Naive thymus-derived CD4-positive, alpha-beta T cell (primary cell): Measurements from ENCODE around the gene SNAPC1. TPM values are rescaled to one million over a fixed set of nuclear protein-coding genes. Genes with fewer than 3 reads are reported as not detected.

Experiments used
- ATAC-seq: fragments of 150-1000 bp; cut with Tn5 transposase; 2 replicates; pipeline ENCODE4 v1.10.0; 2021; ENCODE audit warnings: mild to moderate bottlenecking, moderate library complexity
- CTCF ChIA-PET: fragments of 350-600 bp; sonication (Branson Sonifier 250); formaldehyde crosslinking; loops from one replicate; lab custom pipeline; 2021; ENCODE audit warnings: antibody characterized with exemption; lab: Charles Lee
- POLR2A ChIA-PET: fragments of 350-600 bp; sonication (Branson Sonifier 250); formaldehyde crosslinking; loops from one replicate; lab custom pipeline; 2021; ENCODE audit warnings: antibody characterized with exemption, inconsistent platforms; lab: Charles Lee
- DNase-seq, 9 donors: peaks; one replicate each; pipeline versions ENCODE4 v3.0.0 to v3.0.0-alpha.2; 2020 to 2022; ENCODE audit warnings: mixed read lengths in 1 of 9
- H3K27ac ChIP-seq: one replicate; pipeline ENCODE4 v1.7.0; 2013; ENCODE audit warnings: mild to moderate bottlenecking, low read depth, low read length, moderate library complexity
- H3K27me3 ChIP-seq, 2 donors: one replicate each; pipeline ENCODE4 v1.7.0; 2013; ENCODE audit warnings: low read length in 2 of 2, mild to moderate bottlenecking in 2 of 2, moderate library complexity in 2 of 2; ENCODE audit not compliant: control insufficient read depth in 2 of 2, insufficient read depth in 2 of 2
- H3K36me3 ChIP-seq, 3 experiments: 1 replicate in 2 of 3; 2 replicates in 1 of 3; pipeline ENCODE4 v1.7.0; 2013; ENCODE audit warnings: low read length in 3 of 3, mild to moderate bottlenecking in 3 of 3, moderate library complexity in 1 of 3; ENCODE audit not compliant: insufficient read depth in 3 of 3, control insufficient read depth in 2 of 3
- H3K4me1 ChIP-seq, 2 donors: one replicate each; pipeline ENCODE4 v1.7.0; 2013; ENCODE audit warnings: low read length in 2 of 2, mild to moderate bottlenecking in 2 of 2, moderate library complexity in 1 of 2; ENCODE audit not compliant: control insufficient read depth in 2 of 2, insufficient read depth in 2 of 2
- H3K4me3 ChIP-seq: 2 replicates; pipeline ENCODE4 v1.7.0; 2013; ENCODE audit warnings: mild to moderate bottlenecking, low read length
- H3K9me3 ChIP-seq, 3 experiments: 1 replicate in 2 of 3; 2 replicates in 1 of 3; pipeline ENCODE4 v1.7.0; 2013; ENCODE audit warnings: low read length in 3 of 3; ENCODE audit not compliant: control insufficient read depth in 2 of 3
- H3K27ac Mint-ChIP-seq, 9 donors: one replicate each; pipeline ENCODE4 v1.8.0; 2020 to 2022; ENCODE audit warnings: mixed read lengths in 9 of 9, mild to moderate bottlenecking in 8 of 9, moderate library complexity in 5 of 9, inconsistent platforms in 2 of 9
- H3K27me3 Mint-ChIP-seq, 5 donors: one replicate each; pipeline ENCODE4 v1.8.0; 2021 to 2022; ENCODE audit warnings: mixed read lengths in 5 of 5, mild to moderate bottlenecking in 1 of 5
- H3K36me3 Mint-ChIP-seq, 5 donors: one replicate each; pipeline ENCODE4 v1.8.0; 2020 to 2022; ENCODE audit warnings: mixed read lengths in 5 of 5, mild to moderate bottlenecking in 3 of 5, inconsistent platforms in 1 of 5
- H3K4me1 Mint-ChIP-seq, 7 donors: one replicate each; pipeline ENCODE4 v1.8.0; 2020 to 2022; ENCODE audit warnings: mixed read lengths in 7 of 7, mild to moderate bottlenecking in 3 of 7, inconsistent platforms in 1 of 7
- H3K4me3 Mint-ChIP-seq, 10 donors: one replicate each; pipeline ENCODE4 v1.8.0; 2020 to 2022; ENCODE audit warnings: mild to moderate bottlenecking in 10 of 10, mixed read lengths in 10 of 10, moderate library complexity in 6 of 10, inconsistent platforms in 2 of 10
- H3K9me3 Mint-ChIP-seq, 11 donors: one replicate each; pipeline ENCODE4 v1.8.0; 2020 to 2022; ENCODE audit warnings: mixed read lengths in 11 of 11, mild to moderate bottlenecking in 4 of 11, inconsistent platforms in 1 of 11, moderate library complexity in 1 of 11
- intact Hi-C, 2 donors: fragments of 100-400 bp; cut with micrococcal nuclease; formaldehyde crosslinking; loops; one replicate each; pipeline ENCODE4 v1.15.1; 2023
- polyA plus RNA-seq, 2 donors: library from polyadenylated mRNA; unstranded; fragments of 300-500 nt; fragmentation: Illumina TruSeq; gene quantifications; one replicate each; pipeline ENCODE4 v1.2.3, GENCODE V29; 2021
- total RNA-seq, 6 experiments: library from RNA in 5 of 6; stranded (reverse) in 5 of 6; gene quantifications; 1 replicate in 5 of 6; 2 replicates in 1 of 6; pipeline ENCODE4 v1.2.3 and lab custom pipeline; 2021 to 2026

The SNAPC1 gene
- total RNA-seq = 1 to 10 TPM; 3.5 to 8.7 (median 5.1) TPM
- polyA plus RNA-seq = 1 to 10 TPM; 6.3 to 6.5 TPM
- total RNA-seq (lab: John Stamatoyannopoulos, UW) = 16.0 reads per million, percentile 45 among the genes with 10 or more reads in this experiment

DNA sequence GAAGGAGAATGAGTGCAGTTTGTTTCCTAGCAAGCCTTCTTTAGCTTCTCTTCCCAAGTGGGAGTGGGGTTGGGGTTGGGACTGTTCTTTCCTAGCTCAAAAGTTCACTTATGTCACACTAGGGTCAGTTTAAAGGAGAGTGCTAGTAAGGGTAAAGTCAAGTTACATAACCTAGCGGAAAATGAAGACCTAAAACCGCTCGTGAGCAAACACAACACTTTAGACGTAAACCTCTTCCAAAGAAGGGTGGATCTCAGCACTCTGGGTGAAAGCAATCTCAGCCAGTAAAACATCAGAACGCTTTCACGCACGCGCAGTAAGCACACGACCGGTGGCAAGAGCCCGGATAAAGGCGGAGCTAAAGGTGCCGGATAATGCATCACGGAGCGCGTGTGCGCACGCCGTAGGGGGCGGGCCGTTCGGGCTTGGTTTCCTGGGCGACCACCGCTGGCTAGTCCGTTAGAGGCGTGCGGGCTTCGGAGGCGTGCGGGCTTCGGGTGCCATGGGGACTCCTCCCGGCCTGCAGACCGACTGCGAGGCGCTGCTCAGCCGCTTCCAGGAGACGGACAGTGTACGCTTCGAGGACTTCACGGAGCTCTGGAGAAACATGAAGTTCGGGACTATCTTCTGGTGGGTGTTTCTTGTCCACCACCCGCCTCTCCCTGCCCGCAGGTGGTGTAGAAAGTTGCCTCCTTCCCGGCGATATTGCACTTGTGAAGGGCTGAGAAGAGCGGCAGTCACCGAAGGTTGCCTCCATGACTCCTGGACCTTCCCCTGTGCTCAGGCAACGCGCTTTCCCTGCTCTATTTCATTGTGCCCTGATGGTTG is at the start of gene SNAPC1:
SNAPC1 (plus strand) TSS at position 462 of the 828 bp plus-strand sequence; CDS start at position 503, 41 bp downstream.
- Histone ChIP-seq H3K36me3 (peaks cover 0 to 4% (median 0%) of the 10 kb centered on the region in 3 experiments), H3K4me3 (peak within 1 kb of the TSS; percentile 94), H3K4me1 (peaks cover 13 to 17% of the 10 kb centered on the region in 2 donors), H3K27ac (peak within 1 kb of the TSS; percentile 95), H3K9me3 (no peaks in the 10 kb centered on the region), H3K27me3 (no peaks in the 10 kb centered on the region)
- Mint-ChIP-seq H3K36me3 (peaks cover 0 to 12% (median 0%) of the 10 kb centered on the region in 5 donors), H3K27me3 (peaks cover 0 to 4% (median 0%) of the 10 kb centered on the region in 5 donors), H3K4me3 (peak within 1 kb of the TSS; percentile 96 to 100 (median 98)), H3K27ac (peak within 1 kb of the TSS; percentile 98 to 100 (median 99)), H3K9me3 (peaks cover 0 to 5% (median 0%) of the 10 kb centered on the region in 11 donors), H3K4me1 (peaks cover 27 to 62% (median 53%) of the 10 kb centered on the region in 7 donors)
- DNase-seq = peak; percentile 92 to 98 (median 96)
- ChIA-PET CTCF (interaction anchor here (0.6 to 2.2 kb wide), 5 partner anchors 8 to 192 kb away, joined by 3 to 12 read pairs (median 5); no protein-coding TSS in a partner anchor), POLR2A (interaction anchor here (0.6 to 3.4 kb wide), 23 partner anchors 9 to 782 kb away, joined by 3 to 30 read pairs (median 4); partner anchors contain the start of genes SLC38A6 and TRMT5)
- intact Hi-C loops = loop anchor here (1.0 to 5.0 kb wide), 11 partner anchors 11 to 1671 kb away; partner anchors contain the start of genes HIF1A (in 2 of the 2), PPM1A (in 2 of the 2), PCNX4 (in 1 of the 2) and PRKCH (in 1 of the 2)
- ATAC-seq = peak; percentile 97

GRCh38 chr14:61713724-61714437 is 48.3 kb upstream of the SNAPC1 start:
- POLR2A ChIA-PET = interaction anchor here (1.1 to 2.0 kb wide), 2 partner anchors 8 to 15 kb away, joined by 4 to 9 read pairs; no protein-coding TSS in a partner anchor
- H3K27me3 ChIP-seq = no peaks in the 10 kb centered on the region
- ATAC-seq (no peak), DNase-seq (no peak)
- no peak overlapping the region for H3K4me3 ChIP-seq
- Mint-ChIP-seq H3K4me3 (peak overlapping the region in 4 of 10 donors; percentile 11 to 56 (median 30)), H3K27ac (peak overlapping the region in 7 of 9 donors; percentile 13 to 81 (median 62)), H3K4me1 (peaks cover 45 to 100% (median 91%) of the 10 kb centered on the region in 7 donors), H3K9me3 (peaks cover 0 to 1% (median 0%) of the 10 kb centered on the region in 11 donors), H3K36me3 (peaks cover 0 to 2% (median 0%) of the 10 kb centered on the region in 5 donors), H3K27me3 (no peaks in the 10 kb centered on the region)
- H3K27ac ChIP-seq = no peak overlapping the region
- H3K36me3 ChIP-seq = no peaks in the 10 kb centered on the region
- intact Hi-C loops = no loop called here
- CTCF ChIA-PET = interaction anchor here (0.7 to 1.0 kb wide), 3 partner anchors 28 to 242 kb away, joined by 3 to 4 read pairs (median 3); no protein-coding TSS in a partner anchor
- no peaks in the 10 kb centered on the region for H3K9me3 ChIP-seq
- peaks cover 32 to 65% of the 10 kb centered on the region in 2 donors for H3K4me1 ChIP-seq

- Histone ChIP-seq H3K27me3 (no peaks in the 10 kb centered on the region), H3K9me3 (no peaks in the 10 kb centered on the region), H3K27ac (no peak overlapping the region), H3K36me3 (peaks cover 0 to 2% (median 0%) of the 10 kb centered on the region in 3 experiments), H3K4me1 (peaks cover 27 to 53% of the 10 kb centered on the region in 2 donors), H3K4me3 (no peak overlapping the region)
- H3K27ac Mint-ChIP-seq = peak overlapping the region; percentile 7 to 78 (median 59)
- ChIA-PET CTCF (interaction anchor here (1.2 to 2.2 kb wide), 2 partner anchors 12 to 212 kb away, joined by 3 to 7 read pairs; no protein-coding TSS in a partner anchor), POLR2A (interaction anchor here (1.3 kb wide), 1 partner anchor 241 kb away, joined by 3 read pairs; no protein-coding TSS in a partner anchor)
- peaks cover 0 to 5% (median 0%) of the 10 kb centered on the region in 5 donors for H3K36me3 Mint-ChIP-seq
- intact Hi-C loops = loop anchor here in 1 of 2 donors (1.0 to 5.0 kb wide), 2 partner anchors 19 to 150 kb away; no protein-coding TSS in a partner anchor
- peak overlapping the region in 5 of 10 donors; percentile 18 to 50 (median 26) for H3K4me3 Mint-ChIP-seq
- DNase-seq = no peak
- peaks cover 42 to 98% (median 92%) of the 10 kb centered on the region in 7 donors for H3K4me1 Mint-ChIP-seq
- no peak for ATAC-seq
- no peaks in the 10 kb centered on the region for H3K9me3 Mint-ChIP-seq
- no peaks in the 10 kb centered on the region for H3K27me3 Mint-ChIP-seq
Measured at GRCh38 chr14:61716956-61717355, 45.3 kb upstream of the SNAPC1 start.

DNA sequence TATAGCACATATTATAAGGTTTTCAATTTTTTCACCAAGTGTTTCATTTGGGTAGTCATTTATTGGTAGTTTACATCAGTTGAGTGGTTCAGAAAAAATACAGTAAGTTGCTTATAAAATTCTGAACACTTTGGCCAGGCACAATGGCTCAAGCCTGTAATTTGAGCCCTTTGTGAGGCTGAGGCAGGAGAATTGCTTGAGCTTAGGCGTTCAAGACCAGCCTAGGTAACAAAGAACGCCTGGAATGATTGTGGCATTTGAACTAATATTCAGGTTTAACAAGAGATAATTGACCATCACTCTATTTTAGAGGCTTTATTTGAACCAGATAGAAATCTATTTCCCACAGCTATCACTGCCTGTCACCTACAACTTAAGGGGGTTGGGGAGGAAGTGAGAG is 44.2 kb upstream of the SNAPC1 start:
- intact Hi-C loops = loop anchor here in 1 of 2 donors (2.0 to 5.0 kb wide), 2 partner anchors 47 to 151 kb away; no protein-coding TSS in a partner anchor
- Mint-ChIP-seq H3K4me3 (peak overlapping the region in 5 of 10 donors; percentile 23 to 74 (median 63)), H3K27me3 (no peaks in the 10 kb centered on the region), H3K4me1 (peaks cover 32 to 94% (median 85%) of the 10 kb centered on the region in 7 donors), H3K36me3 (peaks cover 0 to 9% (median under 1%) of the 10 kb centered on the region in 5 donors), H3K27ac (peak overlapping the region in 7 of 9 donors; percentile 34 to 82 (median 75)), H3K9me3 (no peaks in the 10 kb centered on the region)
- ChIA-PET POLR2A (interaction anchor here (0.9 to 4.1 kb wide), 3 partner anchors 18 to 242 kb away, joined by 3 to 14 read pairs (median 3); no protein-coding TSS in a partner anchor), CTCF (interaction anchor here (1.2 to 2.2 kb wide), 2 partner anchors 11 to 213 kb away, joined by 3 to 7 read pairs; no protein-coding TSS in a partner anchor)
- DNase-seq (no peak), ATAC-seq (no peak)
- Histone ChIP-seq H3K9me3 (no peaks in the 10 kb centered on the region), H3K27ac (peak overlapping the region; percentile 56), H3K27me3 (no peaks in the 10 kb centered on the region), H3K36me3 (peaks cover 0 to 9% (median 2%) of the 10 kb centered on the region in 3 experiments), H3K4me1 (peaks cover 23 to 44% of the 10 kb centered on the region in 2 donors), H3K4me3 (no peak overlapping the region)

- Histone ChIP-seq H3K4me3 (peak overlapping the region; percentile 6), H3K36me3 (peaks cover 0 to 9% (median 8%) of the 10 kb centered on the region in 3 experiments), H3K9me3 (no peaks in the 10 kb centered on the region), H3K4me1 (peaks cover 23 to 35% of the 10 kb centered on the region in 2 donors), H3K27ac (peak overlapping the region; percentile 56), H3K27me3 (no peaks in the 10 kb centered on the region)
- peak overlapping the region; percentile 28 to 90 (median 80) for H3K27ac Mint-ChIP-seq
- DNase-seq (peak in 7 of 9 donors; percentile 16 to 61 (median 36)), ATAC-seq (peak; percentile 85)
- H3K27me3 Mint-ChIP-seq = no peaks in the 10 kb centered on the region
- H3K4me3 Mint-ChIP-seq = peak overlapping the region; percentile 5 to 80 (median 72)
- CTCF ChIA-PET = interaction anchor here (0.5 to 2.8 kb wide), 12 partner anchors 11 to 447 kb away, joined by 3 to 23 read pairs (median 4); no protein-coding TSS in a partner anchor
- no peaks in the 10 kb centered on the region for H3K9me3 Mint-ChIP-seq
- H3K36me3 Mint-ChIP-seq = peaks cover 0 to 19% (median 9%) of the 10 kb centered on the region in 5 donors
- intact Hi-C loops = loop anchor here in 1 of 2 donors (1.0 to 5.0 kb wide), 4 partner anchors 8 to 152 kb away; no protein-coding TSS in a partner anchor
- peaks cover 33 to 91% (median 81%) of the 10 kb centered on the region in 7 donors for H3K4me1 Mint-ChIP-seq
- POLR2A ChIA-PET = interaction anchor here (0.6 to 4.1 kb wide), 16 partner anchors 10 to 251 kb away, joined by 3 to 17 read pairs (median 4); partner anchors contain the start of gene HIF1A
Measured at GRCh38 chr14:61719344-61720293, 42.6 kb upstream of the SNAPC1 start.
